Skin of body (tissue), 2 donors: Measurements from ENCODE around the gene BTBD9. TPM values are rescaled to one million over a fixed set of nuclear protein-coding genes. Genes with fewer than 3 reads are reported as not detected.
"Not testable (repeated sequence)": the region's sequence is repeated elsewhere in the genome, so short reads cannot be mapped to it uniquely, and the experiment has no call there.

Source experiments
- DNase-seq: peaks from one replicate; lab custom pipeline; 2025; lab: John Stamatoyannopoulos, UW
- total RNA-seq: library from RNA; depleted of rRNA; stranded (reverse); fragments of >200 nt; gene quantifications from one replicate; pipeline ENCODE4 v1.2.3, GENCODE V29; 2014

BTBD9 gene
- total RNA-seq, 1 donor from 2014 or later = 15.0 TPM

DNA sequence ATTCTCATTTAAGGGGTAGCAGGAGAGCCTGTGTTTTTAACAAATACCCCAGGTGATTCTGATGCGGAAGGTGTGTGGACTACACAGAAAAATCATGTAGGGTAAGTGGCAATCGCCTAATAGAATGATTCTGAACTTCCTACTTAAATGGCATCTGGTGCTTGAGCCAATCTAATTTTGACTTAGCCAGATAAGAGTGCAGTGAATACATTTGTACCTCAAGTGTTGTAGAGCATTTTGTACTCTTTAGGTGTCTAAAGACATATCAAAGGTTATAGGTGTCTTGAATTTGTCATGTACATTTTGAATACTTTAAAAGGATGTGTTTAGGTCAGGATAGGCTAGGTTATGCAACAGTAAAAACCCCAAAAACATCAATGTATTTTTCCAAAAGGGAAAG, 10.0 kb upstream of the BTBD9 start:
- no peak for DNase-seq

DNA sequence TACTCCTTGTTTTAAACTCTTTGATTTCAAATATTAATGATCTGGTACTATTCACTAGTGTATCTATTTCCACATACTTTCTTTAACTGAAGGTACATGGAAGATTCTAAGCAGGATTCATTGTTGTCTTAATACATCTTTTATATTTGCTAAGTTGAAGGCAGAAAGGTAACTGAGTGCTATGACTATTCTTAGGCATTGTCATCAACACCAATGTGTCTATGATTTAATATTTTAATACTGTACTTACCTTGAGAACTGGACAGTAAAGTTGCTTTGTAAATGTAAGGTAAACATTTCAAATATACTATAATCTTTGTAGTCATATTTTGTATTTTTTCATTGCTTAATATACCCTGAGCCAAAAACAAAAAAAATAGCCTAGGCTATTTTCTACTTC, 8.9 kb upstream of the BTBD9 start:
- DNase-seq = no peak

DNA sequence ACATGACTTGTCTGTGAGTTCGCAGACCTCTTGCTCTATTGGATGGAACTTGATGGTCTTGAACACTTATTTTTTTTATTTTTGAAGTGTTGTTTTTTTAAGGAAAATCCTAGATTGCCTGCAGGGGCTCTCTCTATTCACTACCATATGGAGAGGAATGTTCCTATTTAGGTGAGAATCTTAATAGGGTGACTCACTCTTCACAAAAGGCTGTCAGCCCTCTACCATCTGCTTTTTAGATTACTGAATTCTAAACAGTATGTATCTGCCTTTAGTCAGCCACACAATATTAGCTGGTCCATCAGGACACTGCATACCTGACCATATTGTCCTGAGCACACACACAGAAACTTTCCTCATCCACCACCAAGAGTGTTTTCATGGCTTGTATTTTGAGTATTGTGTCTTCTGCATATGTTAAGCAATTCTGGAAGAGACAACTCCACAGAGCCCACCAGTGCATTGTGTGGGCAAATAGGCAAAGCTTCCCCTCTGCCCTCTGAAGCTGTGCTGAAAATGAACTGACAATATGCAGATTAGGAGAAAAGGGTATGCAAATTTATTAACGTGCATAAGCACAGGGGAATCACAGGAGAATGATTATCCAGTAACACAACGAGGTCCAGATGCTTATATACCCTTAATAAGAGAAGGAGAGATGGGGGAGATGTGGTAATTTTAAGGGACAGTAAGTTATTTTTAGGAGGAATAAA, 6.6 kb upstream of the BTBD9 start:
- no peak for DNase-seq

DNA sequence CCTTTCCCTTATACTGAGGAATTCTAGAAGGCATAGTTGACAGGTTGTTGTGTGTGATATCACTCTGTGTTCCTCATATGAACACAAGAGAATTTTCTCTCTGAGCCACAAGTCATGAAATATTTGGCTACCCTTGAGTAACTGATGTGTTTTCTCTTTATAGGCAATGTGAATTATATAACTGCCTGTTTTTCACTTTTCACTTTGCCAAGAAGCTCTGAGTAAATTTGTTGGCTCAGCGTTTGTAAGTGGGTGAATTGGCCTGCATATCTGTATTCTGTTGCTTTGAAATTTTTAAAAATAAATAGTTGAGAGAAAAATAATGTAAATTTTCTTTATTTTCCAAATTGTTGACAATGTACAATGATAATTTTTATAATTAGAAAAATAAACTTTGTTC, 5.2 kb upstream of the BTBD9 start:
- no peak for DNase-seq

DNA sequence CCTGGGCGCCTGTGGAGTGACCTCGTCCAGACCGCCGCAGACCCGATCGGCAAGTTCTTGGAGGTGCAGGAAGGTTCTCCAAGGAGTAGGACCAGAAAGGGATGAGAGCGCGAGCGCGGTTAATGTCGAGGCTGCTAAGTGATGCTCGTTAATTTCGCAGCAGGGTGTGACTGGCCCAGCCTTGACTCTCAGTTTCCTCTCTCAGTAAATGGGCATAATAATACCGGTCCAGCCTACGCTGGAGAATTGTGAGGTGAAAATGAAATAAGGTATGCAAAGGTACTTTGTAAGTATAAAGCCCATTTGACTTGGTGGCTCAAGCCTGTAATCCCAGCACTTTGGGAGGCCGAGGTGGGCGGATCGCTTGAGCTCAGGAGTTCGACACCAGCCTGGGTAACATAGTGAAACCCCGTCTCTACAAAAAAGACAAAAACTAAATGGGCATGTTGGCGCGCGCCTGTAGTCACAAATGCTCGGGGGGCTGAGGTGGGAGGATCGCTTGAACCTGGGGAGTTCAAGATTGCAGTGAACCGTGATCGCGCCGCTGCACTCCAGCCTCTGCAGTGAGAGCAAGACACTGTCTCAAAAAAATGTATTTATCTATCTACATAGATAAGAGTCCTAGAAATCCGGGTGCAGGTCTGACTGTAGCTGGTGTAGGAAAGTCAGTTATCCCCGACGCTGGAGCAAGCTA, 634 bp upstream of the BTBD9 start:
- DNase-seq = no peak

DNA sequence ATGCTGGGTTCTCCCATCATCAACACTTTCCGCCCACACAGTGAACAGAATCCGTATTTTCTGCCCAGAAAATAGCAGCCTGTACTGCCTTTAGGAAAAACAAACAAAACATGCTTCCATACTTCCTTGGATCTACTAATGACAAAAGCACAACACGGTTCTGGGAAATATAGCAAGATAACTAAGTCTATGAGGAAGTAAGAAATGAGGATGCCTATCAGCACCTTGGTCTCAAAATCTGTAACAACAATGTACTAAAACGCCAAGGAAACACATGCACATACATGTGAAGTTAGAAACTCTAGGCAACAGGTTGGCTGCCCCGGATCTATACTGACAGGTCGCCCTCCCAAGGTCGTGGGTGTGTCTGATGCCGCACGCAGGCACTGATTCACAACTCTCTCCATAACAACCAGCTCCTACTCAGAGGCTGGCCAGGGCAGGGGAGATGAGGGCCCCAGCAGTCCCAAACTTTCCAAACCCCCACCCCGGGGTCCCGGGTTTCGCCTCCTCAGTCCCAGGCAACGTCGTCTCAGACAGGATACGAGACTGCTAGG, 710 bp downstream of the BTBD9 start:
- peak; percentile 41 for DNase-seq

DNA sequence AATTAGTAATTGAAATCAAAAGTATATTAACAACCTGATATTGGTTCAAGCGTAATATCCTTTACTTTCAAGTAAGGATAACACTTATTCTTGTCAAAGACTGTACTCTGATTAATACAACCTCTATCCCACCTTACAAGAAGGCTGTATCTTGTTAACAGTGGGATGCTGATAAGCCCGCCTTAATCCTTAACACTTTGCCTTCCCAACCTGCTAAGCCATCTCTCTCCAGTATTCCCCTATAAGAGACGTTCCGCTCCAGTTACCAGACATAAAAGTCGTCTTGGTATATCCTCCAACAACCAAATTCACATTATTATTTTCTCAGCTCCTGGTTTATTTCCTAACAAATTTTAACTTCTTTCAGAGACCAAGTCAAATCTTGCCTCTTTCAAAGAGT, 2.0 kb downstream of the BTBD9 start:
- DNase-seq = no peak

DNA sequence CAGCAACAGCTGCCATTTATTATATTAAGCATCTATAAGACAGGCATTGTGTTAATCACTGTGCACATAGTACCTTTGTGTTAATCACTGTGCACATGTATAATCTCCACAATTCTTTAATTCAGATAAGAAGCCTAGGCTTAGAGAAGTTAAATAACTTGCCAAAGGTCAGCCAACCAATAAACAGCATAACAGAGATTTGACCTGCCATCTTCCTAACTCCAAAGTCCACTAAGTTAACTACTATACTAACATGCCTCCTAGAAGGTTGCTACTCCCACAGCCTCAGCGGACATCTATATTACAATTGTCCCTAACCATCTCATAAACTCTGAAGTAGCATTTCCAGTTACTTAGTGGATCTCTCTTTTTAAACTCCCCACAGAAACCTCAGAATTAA, 3.7 kb downstream of the BTBD9 start:
- no peak for DNase-seq

DNA sequence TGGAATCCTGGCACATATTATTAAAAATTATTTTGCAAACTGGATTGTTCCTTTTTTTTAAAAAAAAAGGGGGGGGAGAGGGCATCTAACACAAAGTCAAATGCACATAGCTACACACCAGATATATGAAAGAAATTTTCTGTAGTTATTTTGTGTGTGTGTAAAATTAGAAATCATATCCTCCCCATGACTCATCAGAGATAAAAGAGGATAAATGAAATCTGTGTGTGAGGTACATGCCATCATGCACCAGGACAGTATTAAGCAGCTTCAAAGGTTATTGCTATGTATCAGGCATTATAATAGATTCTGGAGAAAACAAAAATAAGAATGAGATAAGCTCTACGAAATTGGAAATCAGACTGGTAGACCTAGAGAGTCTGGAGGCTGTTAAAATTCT, 5.2 kb downstream of the BTBD9 start:
- no peak for DNase-seq

DNA sequence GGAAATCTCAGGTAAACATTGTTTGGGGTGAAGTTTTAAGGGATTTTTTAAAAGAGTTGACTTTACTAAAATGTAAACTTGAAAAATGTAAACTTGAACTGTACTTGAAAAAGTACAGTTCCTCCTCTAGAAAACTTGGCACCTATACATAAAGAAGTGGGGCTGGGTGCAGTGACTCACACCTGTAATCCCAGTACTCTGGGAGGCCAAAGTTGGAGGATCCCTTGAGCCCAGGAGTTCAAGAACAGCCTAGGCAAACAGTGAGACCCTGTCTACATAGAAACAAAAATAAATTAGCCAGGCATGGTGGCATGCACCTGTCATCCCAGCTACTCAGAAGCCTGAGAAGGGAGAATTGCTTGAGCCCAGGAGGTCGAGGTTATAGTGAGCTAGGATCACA, 7.2 kb downstream of the BTBD9 start:
- no peak for DNase-seq

DNA sequence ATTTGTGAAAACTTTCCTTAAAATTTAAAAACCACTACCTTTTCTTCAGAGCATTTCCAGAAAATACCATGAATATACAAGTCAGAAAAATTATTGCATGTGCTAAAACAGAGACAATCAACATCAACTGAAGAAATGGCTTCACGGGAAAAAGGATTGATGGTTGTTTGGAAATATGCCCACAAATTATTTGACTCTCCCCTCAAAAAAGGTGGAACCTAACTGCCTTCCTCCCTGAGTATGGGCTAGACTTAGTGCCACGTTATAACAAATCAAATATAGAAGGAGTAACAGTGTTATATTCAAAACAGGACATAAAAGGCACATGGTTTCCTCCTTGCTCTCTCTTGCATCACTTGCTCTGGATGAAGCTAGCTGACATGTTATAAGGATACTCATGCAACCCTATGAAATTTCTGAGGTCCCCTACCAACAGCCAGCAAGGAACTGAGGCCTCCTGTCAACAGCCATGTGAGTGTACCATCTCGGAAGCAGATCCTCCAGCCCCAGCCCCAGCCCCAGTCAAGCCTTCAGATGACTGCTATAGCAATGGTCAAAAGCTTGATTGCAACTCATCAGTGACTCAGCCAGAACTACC, 8.4 kb downstream of the BTBD9 start:
- DNase-seq = no peak

DNA sequence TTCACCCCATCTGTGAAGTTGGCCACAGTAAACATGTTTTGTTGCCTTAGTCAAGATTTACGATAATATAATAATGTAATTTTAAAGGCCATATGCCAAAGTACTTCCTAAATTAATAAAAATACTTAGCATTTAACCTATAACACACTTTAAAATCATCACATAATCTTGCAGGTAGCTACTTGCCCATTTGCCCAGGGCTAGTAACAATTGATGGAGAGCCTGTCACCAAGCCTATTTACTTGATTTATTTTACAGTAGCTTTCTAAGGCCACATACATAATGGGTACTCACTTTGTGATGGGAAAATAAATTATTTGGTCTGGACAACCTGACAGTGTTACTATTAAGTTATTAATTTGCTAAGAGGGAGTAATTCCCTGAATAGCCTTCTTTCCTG, 14.5 kb downstream of the BTBD9 start:
- no peak for DNase-seq

DNA sequence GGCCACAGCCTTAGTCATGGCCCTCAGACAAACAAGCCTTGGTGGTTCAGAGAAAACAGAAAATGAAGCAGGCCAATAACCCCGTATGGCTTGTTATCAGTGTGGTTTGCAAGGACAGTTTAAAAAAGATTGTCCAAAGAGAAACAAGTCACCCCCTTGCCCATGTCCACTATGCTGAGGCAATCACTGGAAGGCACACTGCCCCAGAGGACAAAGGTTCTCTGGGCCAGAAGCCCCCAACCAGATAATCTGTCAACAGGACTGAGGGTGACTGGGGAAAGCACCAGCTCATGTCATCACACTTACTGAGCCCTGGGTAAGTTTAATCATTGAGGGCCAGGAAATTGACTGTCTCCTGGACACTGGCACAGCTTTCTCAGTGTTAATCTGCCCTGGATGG, 20.4 kb downstream of the BTBD9 start:
- not testable (repeated sequence) for DNase-seq

DNA sequence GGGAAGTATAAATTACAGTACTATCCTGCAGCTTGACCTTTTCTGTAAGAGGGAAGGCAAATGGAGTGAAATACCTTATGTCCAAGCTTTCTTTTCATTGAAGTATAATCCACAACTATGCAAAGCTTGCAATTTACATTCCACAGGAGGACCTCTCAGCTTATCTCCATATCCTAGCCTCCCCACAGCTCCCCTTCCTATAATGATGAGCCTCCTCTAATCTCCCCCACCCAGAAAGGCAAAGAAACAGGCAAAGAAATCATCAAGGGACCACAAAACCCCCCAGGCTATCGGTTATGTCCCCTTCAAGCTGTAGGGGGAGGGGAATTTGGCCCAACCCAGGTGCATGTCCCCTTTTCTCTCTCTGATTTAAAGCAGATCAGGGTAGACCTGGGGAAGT, 21.4 kb downstream of the BTBD9 start:
- not testable (repeated sequence) for DNase-seq

DNA sequence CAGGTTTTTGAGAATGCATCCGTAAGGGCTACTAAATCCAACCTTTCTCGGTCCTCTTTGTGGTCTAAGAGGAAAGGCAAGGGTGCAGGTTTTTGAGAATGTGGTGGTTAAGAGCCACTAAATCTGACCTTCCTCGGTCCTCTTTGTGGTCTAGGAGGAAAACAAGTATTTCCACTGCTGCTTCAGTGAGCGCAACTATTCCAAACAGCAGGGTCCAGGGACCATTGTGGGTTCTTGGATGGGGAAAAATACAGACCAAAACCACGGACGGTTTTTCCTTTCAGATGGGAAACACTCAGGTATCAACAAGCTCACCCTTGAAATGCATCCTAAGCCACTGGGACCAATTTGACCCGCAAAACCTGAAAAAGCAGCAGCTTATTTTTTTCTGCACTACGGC, 21.9 kb downstream of the BTBD9 start:
- DNase-seq = no peak

DNA sequence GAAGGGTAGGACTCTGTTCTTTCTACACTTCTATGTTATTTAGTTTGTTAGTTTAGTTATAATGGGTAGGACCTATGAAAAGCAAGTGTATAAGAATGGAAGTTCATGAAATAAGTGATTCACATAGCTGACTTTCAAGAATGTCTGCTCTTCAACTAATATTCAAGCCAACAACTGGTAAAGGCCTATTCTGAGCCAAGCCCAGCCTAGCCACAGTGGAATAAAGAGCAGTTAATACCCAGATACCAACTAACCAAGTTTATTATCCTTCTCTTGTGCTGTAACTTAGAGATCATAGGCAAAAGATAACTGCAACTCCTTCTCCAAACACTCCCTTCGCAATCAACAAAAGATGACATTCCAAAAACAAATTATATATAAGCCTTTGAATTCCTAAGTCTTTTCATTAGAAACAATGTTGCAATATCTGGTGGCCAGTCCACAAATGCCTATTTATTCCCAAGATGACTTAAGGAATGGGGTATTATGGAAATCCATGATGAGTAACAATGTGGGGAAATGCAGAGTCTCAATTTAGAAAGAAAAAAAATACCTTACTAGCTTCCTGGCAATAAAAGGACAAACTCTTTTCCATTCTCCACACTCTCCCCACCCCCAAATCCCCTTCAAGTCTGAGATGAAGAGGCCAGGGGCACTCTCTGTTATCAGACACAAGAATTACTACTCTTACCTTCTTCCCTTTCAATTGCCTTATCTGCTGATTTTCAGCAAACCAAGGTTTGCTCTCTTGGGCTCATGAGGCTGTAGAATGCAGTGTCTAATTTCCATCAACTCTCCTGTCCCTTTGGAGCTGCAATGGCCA, 27.4 kb downstream of the BTBD9 start:
- no peak for DNase-seq

DNA sequence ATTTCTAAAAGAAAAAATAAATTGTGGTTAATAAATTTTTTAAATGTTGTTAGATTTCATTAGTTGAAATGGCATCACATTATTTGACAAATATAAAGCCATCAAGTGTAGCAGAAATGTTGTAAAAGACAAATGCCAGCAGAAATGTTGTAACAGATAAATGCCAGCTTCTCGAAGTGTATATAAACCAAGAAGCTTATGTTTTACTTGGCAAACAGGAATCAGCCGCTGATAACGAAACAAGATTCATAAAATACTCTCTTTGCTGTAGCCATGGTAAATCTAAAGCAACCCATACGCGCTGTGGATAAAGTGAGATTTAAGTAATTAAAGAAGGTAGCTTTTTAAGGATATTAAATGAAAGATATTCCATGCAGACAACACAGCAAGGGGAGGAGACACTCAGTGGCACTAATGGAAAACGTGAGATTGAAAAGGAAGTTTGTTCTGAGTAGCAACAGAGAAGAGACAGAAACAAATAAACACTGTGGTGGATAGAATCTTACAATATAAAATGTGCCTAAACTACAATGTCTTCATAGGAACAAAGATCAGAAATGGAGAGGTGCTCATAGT, 29.6 kb downstream of the BTBD9 start:
- no peak for DNase-seq

DNA sequence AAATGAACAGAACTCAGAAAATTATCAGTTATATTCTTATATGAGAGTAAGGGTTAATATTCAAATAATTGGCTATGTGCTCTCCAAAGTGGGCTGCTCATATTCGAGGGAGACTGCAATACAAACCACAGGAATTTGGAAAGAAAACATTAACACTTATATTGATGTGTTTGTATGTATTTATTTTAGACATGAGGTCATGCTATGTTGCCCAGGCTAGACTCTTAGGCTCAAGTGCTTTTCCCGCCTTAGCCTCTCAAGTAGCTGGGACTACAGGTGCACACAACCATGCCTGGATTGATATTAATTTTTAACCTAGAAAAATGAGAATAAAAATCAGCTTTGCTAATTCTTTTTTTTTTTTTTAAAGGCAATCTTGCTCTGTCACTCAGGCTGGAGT, 35.0 kb downstream of the BTBD9 start:
- no peak for DNase-seq

DNA sequence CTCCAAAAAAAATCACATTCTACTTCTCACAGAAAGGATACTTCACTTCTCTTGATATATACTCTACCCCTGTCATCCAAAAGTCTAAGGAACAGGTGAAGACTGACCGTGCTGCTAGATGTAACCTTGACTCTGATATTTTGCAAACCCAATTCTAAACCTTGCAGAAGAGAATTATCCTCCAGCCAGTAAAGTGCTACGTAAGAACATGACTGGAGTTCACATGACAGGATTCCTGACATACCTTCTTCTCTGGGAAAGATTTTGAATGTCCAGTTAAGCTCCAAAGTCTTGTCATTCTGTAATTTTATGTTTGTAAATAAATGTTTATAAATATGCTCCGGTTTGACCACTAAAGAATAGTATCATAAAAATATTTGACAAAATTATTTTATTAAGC, 35.8 kb downstream of the BTBD9 start:
- DNase-seq = no peak

DNA sequence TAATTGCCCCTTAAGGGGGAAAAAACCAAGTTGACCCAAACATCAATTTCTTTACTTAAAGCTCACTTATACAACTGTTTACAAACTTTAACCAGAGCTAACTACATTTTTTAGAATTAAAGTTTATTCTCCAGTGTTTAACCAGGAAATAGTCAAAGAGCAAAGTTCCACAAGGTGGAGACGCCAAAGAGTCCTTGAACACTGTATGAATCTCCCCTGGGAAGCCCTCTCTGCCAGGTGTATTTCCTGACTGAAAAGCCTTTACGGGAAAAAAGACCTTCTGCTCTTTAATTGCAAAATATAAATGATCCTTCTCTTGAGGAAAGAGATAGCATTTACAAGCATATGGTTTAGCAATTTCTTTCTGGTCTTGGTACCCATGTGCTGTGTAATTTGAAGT, 36.2 kb downstream of the BTBD9 start:
- DNase-seq = no peak

DNA sequence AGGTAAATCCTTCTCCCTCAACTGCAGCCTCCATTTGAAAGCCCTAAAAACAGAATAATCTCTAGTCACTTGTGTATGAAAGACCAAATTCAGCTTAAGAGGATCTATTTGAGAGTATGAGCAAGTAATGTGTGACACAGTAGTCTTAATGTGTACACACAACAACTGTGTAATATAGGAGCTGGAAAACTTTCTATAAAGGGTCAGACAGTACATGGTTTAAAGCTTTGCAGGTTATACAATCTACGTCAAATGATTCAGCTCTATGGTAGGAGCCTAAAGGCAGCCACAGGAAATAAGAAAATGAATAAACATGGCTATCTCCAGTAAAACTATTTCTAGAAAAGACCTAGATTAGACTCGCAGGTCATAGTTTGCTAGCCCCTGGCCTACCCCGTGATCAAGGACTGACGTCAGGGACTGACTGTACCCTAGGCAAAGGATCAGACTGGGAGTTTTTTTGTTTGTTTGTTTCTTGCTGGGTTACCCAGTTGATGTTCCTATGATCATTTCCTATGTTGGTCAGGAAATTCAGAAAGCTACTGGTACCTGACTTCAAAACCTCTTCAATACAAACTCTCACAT, 39.7 kb downstream of the BTBD9 start:
- no peak for DNase-seq
